Brain microvascular endothelial cell (primary cell): ENCODE results near the gene UBE2F.

Experiments
- DNase-seq: peaks from one replicate; pipeline ENCODE4 v3.0.0-alpha.2; 2020
- H3K27ac ChIP-seq: fragments of 250-450 bp; sonication (Bioruptor Pico); 2 replicates; pipeline ENCODE4 v1.5.1; 2020; ENCODE audit warnings: mild to moderate bottlenecking, moderate library complexity
- H3K27me3 ChIP-seq: fragments of 250-450 bp; sonication (Bioruptor Pico); replicated peaks from 2 replicates; pipeline ENCODE4 v1.5.1; 2020; ENCODE audit warnings: mild to moderate bottlenecking
- H3K36me3 ChIP-seq: fragments of 250-450 bp; sonication (Bioruptor Pico); replicated peaks from 2 replicates; pipeline ENCODE4 v1.5.1; 2020; ENCODE audit warnings: mild to moderate bottlenecking
- H3K4me3 ChIP-seq: 2 replicates; pipeline ENCODE4 v1.5.1; 2011; ENCODE audit warnings: low read depth, mild to moderate bottlenecking, control low read depth, low read length, moderate library complexity
- in situ Hi-C: cut with HindIII; loops from 2 replicates; pipeline ENCODE4 v1.10.0; 2017; ENCODE audit warnings: low sequenced_read_pairs, low pct_ligation_motif_present
- TF ChIP-seq, protein P1 (sequence below): IDR thresholded peaks from 2 replicates; pipeline ENCODE4 v1.5.1; 2011; ENCODE audit warnings: low read depth, mild to moderate bottlenecking, moderate library complexity, low read length, control low read depth, inconsistent platforms; ENCODE audit errors: missing control alignments

Gene UBE2F

DNA sequence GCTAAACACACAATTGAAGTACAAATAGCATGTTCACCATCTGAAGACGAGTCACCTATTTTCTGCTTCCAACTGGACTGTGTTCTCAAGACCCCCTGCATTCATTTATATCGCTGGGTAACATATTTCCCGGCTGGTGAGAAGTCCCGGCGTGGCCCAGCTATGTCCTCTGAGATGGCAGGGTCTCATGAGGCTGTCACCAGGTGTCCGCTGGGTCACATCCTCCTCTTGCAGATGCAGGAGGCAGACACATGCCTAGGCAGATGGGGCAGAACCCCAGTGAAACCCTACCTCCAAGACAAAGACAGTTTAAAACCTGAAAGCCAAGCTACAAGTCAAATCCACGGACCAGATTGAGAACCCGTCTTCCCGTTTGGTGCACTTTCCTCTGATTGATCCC, 36.8 kb upstream of the UBE2F start:
- TF ChIP-seq, protein P1, sequence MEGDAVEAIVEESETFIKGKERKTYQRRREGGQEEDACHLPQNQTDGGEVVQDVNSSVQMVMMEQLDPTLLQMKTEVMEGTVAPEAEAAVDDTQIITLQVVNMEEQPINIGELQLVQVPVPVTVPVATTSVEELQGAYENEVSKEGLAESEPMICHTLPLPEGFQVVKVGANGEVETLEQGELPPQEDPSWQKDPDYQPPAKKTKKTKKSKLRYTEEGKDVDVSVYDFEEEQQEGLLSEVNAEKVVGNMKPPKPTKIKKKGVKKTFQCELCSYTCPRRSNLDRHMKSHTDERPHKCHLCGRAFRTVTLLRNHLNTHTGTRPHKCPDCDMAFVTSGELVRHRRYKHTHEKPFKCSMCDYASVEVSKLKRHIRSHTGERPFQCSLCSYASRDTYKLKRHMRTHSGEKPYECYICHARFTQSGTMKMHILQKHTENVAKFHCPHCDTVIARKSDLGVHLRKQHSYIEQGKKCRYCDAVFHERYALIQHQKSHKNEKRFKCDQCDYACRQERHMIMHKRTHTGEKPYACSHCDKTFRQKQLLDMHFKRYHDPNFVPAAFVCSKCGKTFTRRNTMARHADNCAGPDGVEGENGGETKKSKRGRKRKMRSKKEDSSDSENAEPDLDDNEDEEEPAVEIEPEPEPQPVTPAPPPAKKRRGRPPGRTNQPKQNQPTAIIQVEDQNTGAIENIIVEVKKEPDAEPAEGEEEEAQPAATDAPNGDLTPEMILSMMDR = no peak
- Histone ChIP-seq H3K4me3 (no peak overlapping the region), H3K36me3 (no peaks in the 10 kb centered on the region), H3K27me3 (no peaks in the 10 kb centered on the region), H3K27ac (no peak overlapping the region)
- in situ Hi-C loops = no loop called here
- DNase-seq = no peak

DNA sequence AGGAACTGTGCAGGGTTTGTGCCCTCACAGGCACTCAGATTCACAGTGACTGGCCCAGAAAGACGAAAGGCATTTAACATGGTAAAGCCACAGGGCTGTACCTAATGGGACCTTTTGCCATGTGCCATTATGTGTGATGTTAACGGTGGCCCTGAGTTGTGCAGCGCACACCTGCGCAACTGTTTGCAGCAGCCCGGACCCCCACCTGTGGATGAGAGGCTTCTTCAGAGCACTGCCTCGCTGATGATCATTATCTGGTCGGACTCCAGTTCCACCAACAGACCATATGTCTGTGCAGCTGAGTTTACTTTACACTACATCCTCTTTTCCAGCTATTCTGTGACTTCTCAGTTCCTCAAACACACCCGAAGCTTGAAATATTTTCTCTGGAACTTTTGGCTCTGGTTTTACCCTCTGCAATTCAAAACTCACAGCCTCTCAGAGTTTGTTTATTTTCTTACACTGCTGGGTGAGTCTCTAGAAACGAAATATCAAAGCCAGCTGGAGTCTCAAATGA, 35.6 kb upstream of the UBE2F start:
- Histone ChIP-seq H3K4me3 (no peak overlapping the region), H3K27me3 (no peaks in the 10 kb centered on the region), H3K36me3 (no peaks in the 10 kb centered on the region), H3K27ac (no peak overlapping the region)
- TF ChIP-seq, protein P1 = no peak
- in situ Hi-C loops = no loop called here
- no peak for DNase-seq

- Histone ChIP-seq H3K27ac (no peak overlapping the region), H3K27me3 (no peaks in the 10 kb centered on the region), H3K4me3 (no peak overlapping the region), H3K36me3 (no peaks in the 10 kb centered on the region)
- DNase-seq = peak; percentile 14
- in situ Hi-C loops = no loop called here
- TF ChIP-seq, protein P1 = no peak
Measured at GRCh38 chr2:237932731-237933131, 34.1 kb upstream of the UBE2F start.

- in situ Hi-C loops = no loop called here
- Histone ChIP-seq H3K4me3 (no peak overlapping the region), H3K27me3 (no peaks in the 10 kb centered on the region), H3K36me3 (no peaks in the 10 kb centered on the region), H3K27ac (no peak overlapping the region)
- TF ChIP-seq, protein P1 = no peak
- no peak for DNase-seq
Measured at GRCh38 chr2:237934186-237934585, 32.6 kb upstream of the UBE2F start.

DNA sequence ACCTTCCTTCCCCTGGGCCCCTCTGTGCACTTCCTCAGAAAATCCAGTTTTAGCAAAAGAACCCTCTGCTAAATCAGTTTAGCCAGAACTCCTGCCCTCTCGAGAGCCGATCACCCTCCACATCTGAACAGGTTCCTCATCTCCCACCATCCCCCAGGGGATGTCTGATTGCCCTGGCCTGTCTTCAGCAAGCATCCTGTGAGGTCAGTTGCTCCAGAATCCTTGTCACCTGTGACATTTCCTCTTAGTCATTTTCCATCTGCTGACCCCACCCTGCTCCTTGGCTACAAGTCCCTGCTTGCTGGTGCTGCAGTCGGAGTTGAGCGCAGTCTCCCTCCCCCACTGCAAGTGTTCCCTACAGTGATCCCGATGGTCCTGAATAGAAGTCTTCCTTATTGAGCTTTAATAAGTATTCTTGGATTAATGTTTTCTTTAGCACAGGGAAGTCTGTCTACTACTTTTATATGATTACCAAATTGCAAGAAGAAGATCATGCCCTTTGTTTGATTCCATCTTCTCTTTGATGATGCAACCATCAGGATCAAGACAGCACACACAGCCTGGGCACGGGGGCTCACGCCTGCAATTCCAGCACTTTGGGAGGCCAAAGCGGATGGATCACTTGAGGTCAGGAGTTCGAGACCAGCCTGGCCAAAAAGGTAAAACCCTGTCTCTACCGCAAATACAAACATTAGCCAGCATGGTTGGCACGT, 30.9 kb upstream of the UBE2F start:
- no peak overlapping the region for H3K4me3 ChIP-seq
- TF ChIP-seq, protein P1 = no peak
- in situ Hi-C loops = no loop called here
- DNase-seq = no peak
- no peak overlapping the region for H3K27ac ChIP-seq
- H3K27me3 ChIP-seq = no peaks in the 10 kb centered on the region
- H3K36me3 ChIP-seq = no peaks in the 10 kb centered on the region

- no peak for DNase-seq
- no peak overlapping the region for H3K4me3 ChIP-seq
- no peaks in the 10 kb centered on the region for H3K27me3 ChIP-seq
- TF ChIP-seq, protein P1 = no peak
- H3K36me3 ChIP-seq = no peaks in the 10 kb centered on the region
- no peak overlapping the region for H3K27ac ChIP-seq
- in situ Hi-C loops = no loop called here
Measured at GRCh38 chr2:237939251-237939650, 27.6 kb upstream of the UBE2F start.
